ENCODE data around the gene RASSF10.
A peak's percentile ranks its signal among the peaks of the same experiment; 100 is the strongest.
"Not testable (repeated sequence)": the region's sequence is repeated elsewhere in the genome, so short reads cannot be mapped to it uniquely, and the experiment has no call there.

The RASSF10 gene

DNA sequence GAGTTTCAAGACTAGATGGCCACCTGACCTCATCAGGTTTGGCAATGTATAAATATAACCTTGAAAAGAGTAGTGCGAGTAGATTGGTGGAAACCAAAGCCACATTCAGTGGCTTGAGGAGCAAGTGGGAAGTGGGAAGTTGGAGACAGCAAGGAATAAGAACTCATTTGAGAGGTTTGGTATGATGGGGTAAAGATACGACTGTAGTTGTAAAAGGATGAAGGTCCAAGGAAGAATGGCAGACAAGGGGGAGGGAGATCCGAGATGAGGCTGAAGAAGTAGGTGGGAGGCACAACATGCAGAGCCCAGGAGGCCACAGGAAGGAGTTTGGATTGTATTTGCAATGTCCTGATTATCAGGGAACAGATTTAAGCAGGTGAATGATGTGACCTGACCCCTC, 20.8 kb downstream of the RASSF10 start:
- DNase-seq, result no peak

DNA sequence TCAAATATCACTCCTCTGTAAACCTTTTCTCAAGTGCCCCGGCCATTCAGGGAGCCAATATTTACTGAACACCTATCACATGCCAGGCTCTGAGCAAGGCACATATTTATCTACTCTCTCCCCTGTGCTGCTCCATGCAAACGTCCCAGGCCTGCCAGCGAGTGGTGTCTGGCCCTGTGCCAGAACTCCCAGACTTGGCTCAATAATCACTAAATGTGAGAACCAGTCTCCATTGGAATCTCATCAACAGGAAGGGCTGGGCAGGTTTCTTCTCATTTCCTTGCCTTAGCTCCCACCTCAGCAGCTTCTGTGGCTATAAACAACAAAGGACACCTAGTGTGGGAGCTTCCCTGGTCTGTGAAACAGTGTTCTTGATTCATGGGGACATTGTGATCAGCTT, 21.7 kb downstream of the RASSF10 start:
- DNase-seq, result no peak

DNA sequence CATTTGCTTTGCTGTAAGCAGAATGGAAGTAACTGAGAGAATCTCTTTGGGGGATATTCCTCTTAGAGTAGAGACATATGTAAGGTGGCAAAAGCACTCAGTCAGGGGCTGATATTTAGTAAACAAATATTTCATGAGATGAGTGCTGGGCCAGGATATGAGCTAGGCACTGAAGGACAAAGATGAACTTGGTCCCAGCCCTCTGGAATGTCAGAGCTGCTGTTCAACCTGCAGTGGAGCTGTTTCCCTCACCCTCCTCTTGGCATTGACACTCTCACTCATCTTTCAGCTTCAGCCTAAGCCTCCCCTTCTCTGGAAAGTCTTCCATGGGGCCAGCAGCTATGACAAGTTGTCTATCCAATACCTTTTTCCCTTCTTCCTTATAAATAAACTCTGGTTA, 22.2 kb downstream of the RASSF10 start:
- DNase-seq, result no peak

DNA sequence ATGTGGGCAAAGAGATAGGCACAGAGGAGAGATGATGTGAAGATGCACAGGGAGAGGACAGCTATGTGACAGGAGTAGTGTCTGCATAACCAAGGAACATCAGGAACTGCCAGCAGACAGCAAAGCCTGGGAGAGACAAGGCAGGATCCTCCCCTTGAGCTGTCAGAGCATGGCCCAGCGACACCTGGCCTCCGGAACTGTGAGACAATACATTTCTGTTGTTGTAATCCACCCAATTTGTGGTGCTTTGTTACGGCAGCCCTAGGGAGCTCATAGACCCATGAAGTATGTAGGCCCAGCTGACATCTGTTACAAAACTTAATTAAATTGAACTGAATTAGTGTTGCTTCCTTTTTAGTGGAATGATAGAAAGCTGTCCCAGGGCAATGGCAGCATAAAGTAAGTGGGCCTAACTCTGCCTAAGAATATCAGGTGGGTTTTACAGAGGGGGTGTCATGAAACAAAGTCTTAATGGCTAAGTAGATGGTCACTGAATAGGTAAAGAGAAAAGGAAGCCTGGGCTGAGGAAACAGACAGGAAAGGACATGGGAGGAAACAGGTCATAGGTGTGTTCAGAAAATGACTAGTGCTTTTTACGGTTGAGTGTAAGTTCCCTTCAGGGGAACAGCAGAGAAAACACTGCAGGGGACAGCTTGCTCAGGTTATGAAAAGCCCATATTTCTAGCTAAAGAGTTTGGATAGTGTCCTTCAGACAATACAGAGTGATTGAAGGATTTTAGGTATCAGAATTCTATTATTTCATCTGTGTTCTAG, 24.8 kb downstream of the RASSF10 start:
- DNase-seq, result no peak

DNA sequence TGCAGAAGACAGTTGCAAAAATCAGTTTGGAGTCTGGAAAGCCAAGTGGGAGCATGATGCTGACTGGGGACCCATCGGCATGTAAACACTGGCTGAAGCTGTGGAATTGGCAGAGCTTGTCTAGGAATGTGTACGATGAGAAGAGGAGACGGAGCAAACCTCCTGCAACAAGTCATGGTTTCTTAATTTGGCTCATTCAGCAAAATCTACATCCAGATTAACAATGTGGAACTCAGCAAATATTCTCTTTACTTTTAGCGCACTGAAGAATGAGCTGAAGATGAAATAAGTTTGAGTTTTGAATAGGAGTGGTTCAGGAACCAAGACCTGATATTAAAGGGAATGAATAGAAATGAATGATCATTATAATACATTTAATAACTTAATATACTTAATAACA, 26.6 kb downstream of the RASSF10 start:
- no peak for DNase-seq

DNA sequence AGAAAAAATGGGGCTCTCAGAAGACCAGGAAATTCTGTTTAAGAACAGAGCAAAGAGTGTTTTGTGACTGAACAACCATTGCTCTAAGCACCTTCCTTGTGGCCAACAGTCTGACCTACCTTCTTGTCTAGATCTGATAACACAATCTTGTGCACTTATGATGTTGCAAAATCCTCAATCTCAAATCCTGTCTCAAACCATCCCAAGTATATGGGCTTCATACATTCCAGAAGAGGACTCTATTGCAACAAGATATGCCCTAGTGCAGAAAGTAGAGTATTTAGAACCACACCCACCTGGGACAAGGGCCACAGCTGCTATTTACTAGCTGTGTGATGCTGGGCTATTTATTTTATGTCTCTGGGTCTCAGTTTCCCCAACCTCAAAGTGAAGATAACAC, 27.1 kb downstream of the RASSF10 start:
- no peak for DNase-seq

DNA sequence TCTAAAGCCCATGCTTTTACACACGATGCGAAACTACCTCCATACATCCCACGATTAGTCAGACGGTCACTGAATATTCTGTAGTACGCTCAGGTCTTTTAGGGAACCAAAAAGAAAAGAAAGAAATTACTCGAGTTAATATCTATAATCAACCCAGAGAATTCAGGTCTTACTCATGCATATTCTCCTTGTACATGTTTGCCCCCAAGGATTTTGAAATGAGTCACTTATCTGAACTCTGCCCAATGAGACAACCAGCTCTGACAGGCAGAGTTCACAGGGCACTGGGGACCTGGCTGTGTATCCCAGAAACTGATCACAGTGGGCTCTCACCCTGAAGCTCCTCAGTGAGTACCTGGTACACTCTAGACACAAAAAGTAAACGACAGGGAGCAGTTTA, 29.2 kb downstream of the RASSF10 start:
- DNase-seq, result peak; percentile 3

DNA sequence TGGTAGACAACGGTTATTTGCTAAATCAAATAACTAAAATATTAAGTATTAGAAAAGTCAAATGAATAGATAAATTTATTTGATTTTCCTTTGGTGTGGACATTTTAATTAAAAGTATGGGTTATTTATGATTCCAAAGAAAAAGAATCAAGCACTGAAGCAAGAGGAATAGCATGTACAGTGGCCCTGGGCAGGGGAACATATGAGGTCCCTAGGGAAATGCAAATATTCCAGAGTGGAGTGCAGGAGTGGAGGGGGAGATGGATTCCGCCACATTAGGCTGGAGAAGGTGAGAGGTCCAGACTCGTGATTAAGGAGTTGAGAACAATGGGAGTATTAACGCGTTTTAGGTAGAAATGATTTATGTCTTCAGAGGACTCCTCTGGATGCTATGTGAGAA, 30.0 kb downstream of the RASSF10 start:
- no peak for DNase-seq

DNA sequence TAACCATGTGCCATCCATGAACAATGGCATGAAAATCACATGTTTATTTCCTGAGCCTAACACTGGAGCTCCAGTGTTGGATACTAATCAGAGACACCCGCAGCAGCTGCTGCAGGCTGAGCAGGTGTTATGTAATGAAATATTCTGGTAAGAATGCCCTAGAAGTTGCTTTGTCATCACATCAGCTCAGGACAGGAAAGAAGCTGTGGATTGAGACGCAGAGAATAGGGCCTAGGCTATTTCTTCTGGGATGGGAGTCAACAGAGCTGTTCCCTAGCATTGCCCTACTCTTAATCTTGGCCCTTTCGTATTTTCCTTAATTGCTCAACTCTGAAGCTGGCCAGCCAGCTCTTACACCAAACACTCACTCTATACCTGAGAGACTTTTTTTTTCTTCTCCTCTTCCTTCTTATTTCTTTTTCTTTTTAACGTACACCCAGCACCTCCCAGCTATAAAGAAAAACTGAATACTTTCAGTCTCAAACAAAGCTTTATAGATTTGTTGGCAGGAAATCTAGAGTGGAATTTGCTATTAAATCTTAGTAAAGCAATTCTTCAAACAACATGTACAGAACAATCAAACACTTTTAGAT, 31.9 kb downstream of the RASSF10 start:
- DNase-seq, result no peak

DNA sequence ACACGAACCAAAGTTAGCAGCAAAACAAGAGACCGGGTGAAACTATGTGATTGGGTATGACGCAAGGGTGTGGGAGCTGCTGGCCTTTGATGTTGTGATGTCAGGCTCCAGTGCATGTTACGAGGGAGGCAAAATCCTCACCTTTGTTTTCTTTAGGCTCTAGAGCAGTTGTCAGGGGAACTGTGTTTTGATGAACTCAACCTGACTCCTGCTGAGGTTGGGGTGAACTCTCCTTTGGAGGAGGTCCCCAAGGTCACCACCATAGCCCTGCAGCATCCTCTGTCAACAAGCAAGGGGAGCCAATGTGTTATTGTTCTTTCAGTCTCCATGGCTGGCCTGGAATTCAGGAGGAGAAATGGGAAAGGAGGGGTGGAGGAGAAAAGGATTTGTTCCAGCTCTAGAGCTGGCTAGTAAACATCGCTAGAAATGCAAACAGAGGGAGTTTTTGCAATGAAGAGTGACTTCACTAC, 33.8 kb downstream of the RASSF10 start:
- no peak for DNase-seq

DNA sequence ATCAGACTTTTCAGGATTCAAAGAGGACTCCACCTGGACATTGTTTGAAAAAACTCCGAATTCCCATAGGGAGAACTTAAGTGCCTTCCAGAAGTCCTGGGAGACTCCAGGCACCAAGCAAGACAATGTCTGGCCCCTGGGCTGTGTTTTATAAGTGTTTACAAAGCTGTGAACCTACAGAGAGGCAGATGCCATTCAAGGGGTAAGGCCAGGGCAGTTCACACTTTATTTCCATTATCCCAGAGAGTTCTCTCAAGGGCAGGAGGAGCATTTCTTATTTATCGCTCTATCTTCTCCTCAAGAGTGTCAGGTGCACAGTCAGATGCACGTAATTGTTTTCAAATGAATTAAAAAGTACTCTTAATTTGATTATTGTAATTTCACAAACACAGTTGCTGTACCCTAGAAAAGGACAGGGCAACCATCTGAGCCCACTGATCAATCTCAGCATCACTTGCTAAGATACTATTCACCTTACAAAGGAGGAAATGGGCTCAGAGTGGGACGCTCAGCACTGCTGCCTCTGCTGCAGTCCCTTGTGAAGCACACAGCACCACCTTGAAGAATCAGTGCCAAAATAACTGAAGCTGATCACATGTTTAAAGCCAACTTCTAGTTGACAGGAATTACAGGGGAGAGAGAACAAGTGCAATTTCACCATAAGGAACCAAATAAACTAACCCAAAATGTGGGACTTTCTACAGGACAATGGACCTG, 35.0 kb downstream of the RASSF10 start:
- no peak for DNase-seq

DNA sequence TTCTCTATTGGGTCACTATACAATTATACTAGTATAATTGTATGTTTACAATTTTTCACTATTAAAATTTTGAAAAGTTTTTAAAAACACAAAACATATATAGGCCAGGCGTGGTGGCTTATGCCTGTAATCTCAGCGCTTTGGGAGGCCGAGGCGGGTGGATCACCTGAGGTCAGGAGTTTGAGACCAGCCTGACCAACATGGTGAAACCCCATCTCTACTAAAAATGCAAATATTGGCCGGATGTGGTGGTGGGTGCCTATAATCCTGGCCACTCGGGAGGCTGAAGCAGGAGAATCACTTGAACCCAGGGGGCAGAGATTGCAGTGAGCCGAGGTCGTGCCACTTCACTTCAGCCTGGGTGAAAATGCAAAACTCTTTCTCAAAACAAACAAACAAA, 36.0 kb downstream of the RASSF10 start:
- DNase-seq, result not testable (repeated sequence)

DNA sequence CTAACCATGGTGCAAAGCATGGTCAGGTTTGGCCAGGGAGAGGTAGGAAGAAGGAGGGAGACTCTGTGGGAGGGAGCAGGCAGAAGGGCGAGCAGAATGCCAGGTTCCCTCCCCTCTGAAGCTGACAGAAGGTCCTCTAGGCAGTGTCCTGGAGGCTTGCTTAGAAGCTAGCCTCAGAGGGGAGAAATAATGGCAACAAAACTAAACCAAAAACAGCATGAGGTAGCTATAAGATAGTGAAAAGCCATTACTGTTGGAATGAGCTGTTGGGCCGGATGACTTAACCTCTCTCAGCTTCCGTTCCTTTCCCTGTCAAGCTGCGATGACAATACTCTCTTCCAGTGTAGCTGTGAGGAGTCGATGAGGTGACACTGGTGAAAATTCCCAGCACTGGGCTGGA, 36.6 kb downstream of the RASSF10 start:
- DNase-seq, result no peak

DNA sequence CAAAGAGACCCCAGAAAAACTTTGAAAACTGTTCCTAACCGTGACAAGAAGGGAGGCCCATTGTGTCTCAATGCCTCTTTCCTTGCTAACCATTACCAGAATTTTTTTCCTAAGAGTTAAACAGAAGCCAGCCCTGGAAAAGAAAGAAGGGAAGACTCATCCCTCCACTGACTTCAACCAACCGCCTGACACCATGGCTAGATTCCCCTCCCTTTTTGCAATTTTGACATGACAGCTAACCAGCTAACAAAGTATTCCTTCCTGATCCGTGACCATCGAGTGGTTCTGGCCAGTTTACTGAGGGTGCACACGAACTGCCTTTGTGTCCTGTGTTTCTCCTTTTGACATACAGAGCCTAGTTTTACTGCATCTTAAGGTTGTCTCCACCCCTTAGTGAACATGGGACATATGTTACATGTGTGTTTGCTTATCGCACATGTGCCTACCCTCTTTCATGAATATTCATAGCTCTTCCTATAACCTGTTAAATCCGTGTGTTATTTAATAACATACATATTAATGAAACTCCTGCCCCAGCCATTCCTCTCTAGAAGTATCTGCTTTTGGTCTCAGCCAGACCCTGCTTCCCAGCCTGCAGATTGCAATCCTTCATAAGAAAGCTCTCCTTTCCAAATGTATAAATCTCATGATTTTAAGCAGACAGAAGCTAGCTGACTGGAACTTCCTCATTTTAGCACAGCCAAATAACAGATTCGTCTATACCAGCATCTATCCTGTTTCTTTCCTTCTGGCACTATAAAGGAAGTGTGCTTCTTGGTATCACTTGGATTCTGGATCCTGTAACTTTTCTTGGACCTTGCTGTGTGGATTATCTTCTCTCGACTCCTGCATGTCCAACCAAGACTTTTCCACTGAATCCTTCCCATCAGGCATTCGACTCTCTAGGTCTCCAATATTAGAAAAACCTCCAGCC, 37.8 kb downstream of the RASSF10 start:
- no peak for DNase-seq

DNA sequence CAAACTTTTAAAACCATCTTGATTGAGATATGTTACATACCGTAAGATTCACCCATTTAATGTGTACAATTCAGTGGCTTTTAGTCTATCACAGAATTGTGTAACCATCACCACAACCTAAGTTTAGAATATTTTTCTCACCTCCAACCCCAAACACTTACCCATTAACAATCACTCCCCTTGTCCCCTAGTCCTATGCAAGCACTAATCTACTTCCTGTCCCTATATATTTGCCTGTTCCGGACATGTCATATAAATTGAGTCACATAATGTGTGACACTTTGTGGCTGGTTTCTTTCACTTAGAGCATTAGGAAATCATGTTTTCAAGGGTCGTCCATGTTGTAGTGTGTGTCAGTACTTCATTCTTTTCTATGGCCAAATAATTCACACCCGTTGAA, 38.8 kb downstream of the RASSF10 start:
- no peak for DNase-seq

DNA sequence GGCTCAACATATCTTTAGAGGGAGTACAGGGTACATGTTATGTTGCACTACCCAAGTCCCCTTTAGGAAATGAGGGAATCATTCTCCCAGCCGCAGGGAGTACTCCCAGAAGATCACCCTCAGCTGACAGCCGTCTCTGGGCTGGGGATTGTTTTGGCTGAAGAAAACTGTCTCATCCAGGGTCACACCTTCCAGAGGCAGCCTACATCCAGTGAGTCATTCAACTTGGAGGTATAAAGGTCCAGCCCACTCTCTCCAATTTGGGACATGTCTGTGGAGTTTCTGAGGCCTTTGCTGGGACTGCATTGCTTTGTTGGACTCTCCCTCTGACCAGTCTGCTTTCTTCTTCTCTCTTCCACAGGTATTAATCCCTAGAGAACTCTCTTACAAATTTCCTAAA, 42.1 kb downstream of the RASSF10 start:
- DNase-seq, result no peak

DNA sequence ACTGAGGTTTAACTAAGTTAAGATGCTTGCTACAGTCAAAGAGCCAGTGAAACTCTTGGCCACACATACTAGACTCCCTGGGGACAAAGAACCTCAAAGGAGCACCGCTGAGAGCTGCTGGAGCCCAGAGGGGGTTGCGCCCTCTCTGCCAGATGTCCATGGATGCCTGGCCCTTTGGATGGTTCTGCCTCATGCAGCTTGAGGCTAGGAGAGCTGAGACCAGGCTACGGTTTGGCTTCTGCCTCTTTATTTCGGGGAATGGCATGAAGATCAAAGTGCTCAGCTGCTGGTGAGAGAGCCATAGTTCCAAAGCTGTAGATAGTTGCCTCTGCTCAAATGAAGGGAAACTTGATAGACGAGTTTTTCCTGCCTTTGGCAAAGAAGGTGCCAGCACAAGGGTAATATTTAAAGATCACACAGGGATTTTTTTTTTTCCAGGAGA, 43.0 kb downstream of the RASSF10 start:
- no peak for DNase-seq

DNA sequence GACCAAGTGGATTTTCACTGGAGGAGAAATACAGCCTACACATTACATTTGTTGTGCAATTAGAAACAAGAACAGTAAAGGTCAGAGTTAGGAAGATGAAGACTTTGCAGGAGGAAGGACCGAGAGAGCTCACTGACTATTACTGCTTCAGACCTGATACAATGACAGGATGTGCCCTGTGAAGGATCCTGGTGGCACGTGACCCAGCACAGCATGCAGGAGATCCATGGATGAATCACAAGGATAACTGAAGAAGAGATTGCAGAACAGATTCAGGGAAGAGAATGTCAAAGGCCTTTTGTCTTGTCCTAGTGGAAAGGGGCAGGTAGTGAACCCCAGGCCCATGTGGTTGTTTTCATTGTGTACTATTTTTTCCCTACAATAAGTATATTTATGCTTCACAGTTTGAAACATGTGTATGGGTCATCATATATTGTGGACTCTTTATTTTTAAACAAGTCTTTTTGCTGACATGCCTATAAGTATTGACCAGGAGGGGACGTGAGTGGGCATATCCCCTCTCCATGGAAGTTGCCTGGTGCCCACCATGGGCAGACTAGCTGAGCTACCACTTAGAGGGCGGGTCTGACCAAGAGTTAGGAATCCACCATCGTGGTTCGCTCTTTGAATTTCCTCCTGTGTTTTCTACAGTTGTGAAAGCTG, 44.3 kb downstream of the RASSF10 start:
- DNase-seq, result no peak

DNA sequence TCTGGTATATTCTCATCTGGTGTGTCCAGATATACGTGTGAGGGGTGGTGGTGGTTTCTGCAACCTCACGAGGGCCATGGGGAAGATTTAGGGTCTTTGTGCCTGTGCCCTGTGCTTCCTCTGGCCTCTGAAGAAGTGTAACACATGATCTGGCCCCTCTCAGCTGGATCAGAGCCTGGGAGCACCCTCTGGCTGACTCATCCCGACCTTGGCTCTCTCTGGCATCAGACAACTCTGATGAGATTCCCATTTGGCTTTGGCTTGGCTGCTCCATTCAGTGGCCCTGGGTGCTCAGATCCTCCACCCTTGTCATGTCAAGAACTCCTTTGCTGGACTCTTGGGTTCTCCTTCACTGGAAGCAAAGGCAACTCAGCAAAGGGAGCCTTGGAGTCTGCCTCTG, 45.2 kb downstream of the RASSF10 start:
- DNase-seq, result no peak

DNA sequence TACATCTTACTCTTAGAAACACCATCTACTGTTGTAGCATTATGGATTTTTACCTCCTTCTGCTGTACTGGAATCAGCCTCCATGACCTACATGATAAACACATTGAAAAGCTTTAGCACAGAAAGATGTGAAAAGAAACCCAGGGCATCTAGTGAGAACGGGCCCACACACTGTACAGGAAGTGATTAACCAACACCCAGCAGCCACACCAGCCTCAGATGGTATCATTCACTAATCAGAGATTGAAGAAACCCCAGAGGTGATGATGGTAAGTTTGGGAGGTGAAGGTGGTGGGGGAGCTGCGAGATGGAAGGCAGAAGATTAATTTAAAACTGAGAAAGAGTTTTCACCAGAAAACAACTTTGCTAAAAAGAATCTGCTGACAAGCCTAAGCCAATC, 46.1 kb downstream of the RASSF10 start:
- DNase-seq, result peak; percentile 23

DNA sequence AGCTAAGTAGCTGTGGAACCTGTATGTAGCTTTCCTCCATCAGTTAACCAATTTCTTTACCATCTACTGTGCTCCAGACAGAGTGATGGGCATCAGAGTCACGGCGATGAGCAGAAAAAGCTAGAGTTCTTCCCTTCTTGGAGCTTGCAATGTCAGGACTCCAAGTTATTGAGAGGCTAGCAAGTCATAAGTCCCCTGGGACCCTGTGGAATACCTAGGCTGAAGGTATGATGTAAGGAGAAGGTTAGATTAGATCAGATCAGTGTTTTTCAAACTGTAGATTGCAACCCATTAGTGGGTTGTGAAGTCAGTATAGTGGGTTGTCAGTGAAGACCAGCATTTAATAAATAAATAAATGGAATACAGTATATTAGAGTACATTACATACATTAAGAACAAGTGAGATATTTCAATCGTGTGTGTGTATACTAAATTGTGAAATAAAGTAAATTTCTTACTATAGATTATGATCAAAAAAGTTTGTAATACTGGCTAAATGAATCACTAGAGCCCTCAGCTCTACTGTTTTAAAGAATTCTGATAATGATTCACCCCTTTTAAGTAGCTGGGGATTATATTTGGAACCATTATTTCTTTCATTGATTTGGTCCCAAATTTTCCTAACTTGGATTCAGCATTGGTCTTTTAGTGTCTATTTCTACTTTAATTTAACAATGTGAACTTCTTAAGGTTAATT, 52.3 kb downstream of the RASSF10 start:
- no peak for DNase-seq
